Epithelial cell of proximal tubule (primary cell): ENCODE measurements around the gene MMP28. TPM values are rescaled to one million over a fixed set of nuclear protein-coding genes. Genes with fewer than 3 reads are reported as not detected.

Experiments used
- DNase-seq: peaks from one replicate; pipeline ENCODE4 v3.0.0-alpha.2; 2011; ENCODE audit warnings: low read depth
- H3K4me3 ChIP-seq: 2 replicates; pipeline ENCODE4 v1.5.1; 2011; ENCODE audit warnings: low read depth, mild to moderate bottlenecking, low read length
- total RNA-seq: library from RNA; depleted of rRNA; stranded (reverse); fragments of >200 nt; gene quantifications from 2 replicates; pipeline ENCODE4 v1.2.3, GENCODE V29; 2015
- TF ChIP-seq, protein P1 (sequence below): conservative IDR thresholded peaks from 2 replicates; pipeline ENCODE4 v1.5.1; 2012; ENCODE audit warnings: low read depth, mild to moderate bottlenecking, low read length

MMP28 gene
- total RNA-seq, 1 donor from 2014 or later, result not detected

DNA sequence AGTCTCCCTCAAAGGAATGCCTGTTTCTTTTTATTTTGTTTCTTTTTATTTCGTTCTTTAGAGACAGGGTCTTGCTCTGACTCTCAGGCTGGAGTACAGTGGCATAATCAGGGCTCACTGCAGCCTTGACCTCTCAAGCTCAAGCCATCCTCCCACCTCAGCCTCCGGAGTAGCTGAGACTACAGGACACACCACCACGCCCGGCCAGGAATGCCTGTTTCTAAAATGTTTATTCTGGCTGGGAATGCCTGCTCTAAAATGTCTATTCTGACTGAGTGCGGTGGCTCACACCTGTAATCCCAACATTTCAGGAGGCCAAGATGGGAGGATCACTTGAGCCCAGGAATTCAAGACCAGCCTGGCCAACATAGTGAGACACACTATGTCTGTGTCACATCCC lies 2.5 kb upstream of the MMP28 start:
- DNase-seq, result no peak
- TF ChIP-seq, protein P1, sequence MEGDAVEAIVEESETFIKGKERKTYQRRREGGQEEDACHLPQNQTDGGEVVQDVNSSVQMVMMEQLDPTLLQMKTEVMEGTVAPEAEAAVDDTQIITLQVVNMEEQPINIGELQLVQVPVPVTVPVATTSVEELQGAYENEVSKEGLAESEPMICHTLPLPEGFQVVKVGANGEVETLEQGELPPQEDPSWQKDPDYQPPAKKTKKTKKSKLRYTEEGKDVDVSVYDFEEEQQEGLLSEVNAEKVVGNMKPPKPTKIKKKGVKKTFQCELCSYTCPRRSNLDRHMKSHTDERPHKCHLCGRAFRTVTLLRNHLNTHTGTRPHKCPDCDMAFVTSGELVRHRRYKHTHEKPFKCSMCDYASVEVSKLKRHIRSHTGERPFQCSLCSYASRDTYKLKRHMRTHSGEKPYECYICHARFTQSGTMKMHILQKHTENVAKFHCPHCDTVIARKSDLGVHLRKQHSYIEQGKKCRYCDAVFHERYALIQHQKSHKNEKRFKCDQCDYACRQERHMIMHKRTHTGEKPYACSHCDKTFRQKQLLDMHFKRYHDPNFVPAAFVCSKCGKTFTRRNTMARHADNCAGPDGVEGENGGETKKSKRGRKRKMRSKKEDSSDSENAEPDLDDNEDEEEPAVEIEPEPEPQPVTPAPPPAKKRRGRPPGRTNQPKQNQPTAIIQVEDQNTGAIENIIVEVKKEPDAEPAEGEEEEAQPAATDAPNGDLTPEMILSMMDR, result no peak
- H3K4me3 ChIP-seq, result no peak overlapping the region

GRCh38 chr17:35797370-35797769 lies 1.9 kb upstream of the MMP28 start:
- no peak overlapping the region for H3K4me3 ChIP-seq
- no peak for DNase-seq
- TF ChIP-seq, protein P1, result no peak

DNA sequence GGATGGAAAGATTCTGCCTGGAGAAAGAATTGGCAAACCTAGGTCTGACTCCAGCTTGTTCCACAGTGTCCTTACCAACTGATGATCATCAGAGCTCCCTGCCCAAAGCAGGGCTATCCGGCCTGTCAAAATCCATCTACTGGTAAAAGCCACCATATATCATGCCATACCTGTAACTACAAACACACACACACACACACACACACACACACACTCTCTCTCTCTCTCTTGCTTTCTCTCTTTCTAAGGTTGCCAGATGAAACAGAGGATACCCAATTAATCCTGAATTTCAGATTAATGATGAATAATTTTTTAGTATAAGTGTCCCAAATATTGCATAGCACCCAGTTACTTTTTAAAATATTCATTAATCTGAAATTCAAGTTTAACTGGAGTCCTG lies 1.5 kb upstream of the MMP28 start:
- TF ChIP-seq, protein P1, result no peak
- DNase-seq, result no peak
- H3K4me3 ChIP-seq, result no peak overlapping the region

- H3K4me3 ChIP-seq, result peak overlapping the region; percentile 65
- TF ChIP-seq, protein P1, result no peak
- DNase-seq, result no peak
These were observed 427 bp upstream of the MMP28 start for GRCh38 chr17:35795871-35796265.

GRCh38 chr17:35793257-35793656 lies 2.2 kb downstream of the MMP28 start:
- no peak for DNase-seq
- no peak overlapping the region for H3K4me3 ChIP-seq
- TF ChIP-seq, protein P1, result no peak

DNA sequence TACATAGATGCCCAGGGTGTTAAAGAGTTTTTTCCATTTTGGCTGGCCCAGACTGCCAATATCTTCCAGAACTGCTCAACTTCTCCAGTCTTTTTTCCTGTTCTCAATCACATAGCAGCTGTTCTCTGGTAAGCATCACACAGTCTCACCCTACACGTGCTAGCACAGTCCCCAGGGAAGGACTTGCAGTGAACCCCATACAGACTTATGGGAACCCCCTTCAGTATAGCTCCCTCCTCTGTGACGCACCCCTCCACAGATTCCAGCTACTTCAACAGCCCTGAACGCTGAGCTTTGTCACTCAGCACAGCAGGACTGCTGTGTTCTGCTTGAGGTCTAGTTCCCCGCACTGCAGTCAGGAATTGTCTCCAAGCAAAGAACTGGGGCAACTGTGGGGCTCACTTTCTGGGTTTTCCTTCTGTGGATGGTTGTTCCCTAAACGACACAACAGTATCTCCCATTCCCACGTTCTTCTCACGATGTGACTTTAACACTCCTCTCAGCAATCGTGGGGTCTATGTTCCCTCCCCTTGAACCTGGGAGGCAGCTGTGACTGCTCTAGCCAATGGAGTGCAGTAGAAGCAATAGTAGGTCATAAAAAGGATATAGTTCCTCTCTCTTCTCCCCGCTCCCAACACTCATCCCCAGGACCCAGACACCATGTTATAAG lies 3.6 kb downstream of the MMP28 start:
- TF ChIP-seq, protein P1, result no peak
- no peak for DNase-seq
- no peak overlapping the region for H3K4me3 ChIP-seq

DNA sequence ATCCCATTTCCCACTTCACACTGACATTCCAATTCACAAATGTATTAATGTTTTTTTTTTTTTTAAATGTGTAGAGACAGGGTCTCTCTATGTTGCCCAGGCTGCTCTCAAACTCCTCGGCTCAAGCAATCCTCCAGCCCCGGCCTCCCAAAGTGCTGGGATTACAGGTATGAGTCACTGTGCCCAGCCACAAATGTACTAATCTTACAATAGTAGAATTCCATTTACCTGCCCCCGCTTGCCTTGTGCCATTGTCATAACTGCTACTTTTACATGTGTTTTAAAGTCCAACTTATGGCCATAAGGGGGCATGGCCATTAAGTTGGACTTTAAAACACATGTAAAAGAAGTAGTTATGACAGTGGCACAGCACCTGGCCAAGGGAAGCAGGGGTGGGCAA lies 4.6 kb downstream of the MMP28 start:
- TF ChIP-seq, protein P1, result no peak
- no peak overlapping the region for H3K4me3 ChIP-seq
- no peak for DNase-seq
